Epithelial cell of proximal tubule (primary cell): ENCODE measurements around the gene SNRPE. TPM values are rescaled to one million over a fixed set of nuclear protein-coding genes. Genes with fewer than 3 reads are reported as not detected.

Experiments used
- DNase-seq: peaks from one replicate; pipeline ENCODE4 v3.0.0-alpha.2; 2011; ENCODE audit warnings: low read depth
- H3K4me3 ChIP-seq: 2 replicates; pipeline ENCODE4 v1.5.1; 2011; ENCODE audit warnings: low read depth, mild to moderate bottlenecking, low read length
- total RNA-seq: library from RNA; depleted of rRNA; stranded (reverse); fragments of >200 nt; gene quantifications from 2 replicates; pipeline ENCODE4 v1.2.3, GENCODE V29; 2015
- TF ChIP-seq, protein P1 (sequence below): conservative IDR thresholded peaks from 2 replicates; pipeline ENCODE4 v1.5.1; 2012; ENCODE audit warnings: low read depth, mild to moderate bottlenecking, low read length

Gene SNRPE
- total RNA-seq, 1 donor from 2014 or later, result 167 TPM

DNA sequence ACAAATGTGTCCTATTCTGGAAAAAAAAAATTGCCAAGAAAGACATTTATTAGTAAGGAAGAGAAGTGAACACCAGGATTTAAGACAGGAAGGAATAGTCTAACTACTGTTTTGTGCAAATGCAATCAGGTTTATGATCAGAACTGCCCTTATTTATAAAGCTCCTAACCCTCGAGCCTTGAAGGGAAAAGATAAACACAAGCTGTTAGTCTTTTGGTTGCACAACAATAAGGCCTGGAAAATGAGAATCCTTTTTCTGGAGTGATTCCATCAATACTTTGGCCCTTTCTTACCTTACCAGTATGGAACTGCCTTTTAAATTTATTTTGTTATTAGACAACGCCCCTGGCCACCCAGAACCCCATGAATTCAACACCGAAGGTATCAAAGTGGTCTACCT is 52.9 kb downstream of the SNRPE start:
- H3K4me3 ChIP-seq, result no peak overlapping the region
- TF ChIP-seq, protein P1, sequence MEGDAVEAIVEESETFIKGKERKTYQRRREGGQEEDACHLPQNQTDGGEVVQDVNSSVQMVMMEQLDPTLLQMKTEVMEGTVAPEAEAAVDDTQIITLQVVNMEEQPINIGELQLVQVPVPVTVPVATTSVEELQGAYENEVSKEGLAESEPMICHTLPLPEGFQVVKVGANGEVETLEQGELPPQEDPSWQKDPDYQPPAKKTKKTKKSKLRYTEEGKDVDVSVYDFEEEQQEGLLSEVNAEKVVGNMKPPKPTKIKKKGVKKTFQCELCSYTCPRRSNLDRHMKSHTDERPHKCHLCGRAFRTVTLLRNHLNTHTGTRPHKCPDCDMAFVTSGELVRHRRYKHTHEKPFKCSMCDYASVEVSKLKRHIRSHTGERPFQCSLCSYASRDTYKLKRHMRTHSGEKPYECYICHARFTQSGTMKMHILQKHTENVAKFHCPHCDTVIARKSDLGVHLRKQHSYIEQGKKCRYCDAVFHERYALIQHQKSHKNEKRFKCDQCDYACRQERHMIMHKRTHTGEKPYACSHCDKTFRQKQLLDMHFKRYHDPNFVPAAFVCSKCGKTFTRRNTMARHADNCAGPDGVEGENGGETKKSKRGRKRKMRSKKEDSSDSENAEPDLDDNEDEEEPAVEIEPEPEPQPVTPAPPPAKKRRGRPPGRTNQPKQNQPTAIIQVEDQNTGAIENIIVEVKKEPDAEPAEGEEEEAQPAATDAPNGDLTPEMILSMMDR, result no peak
- DNase-seq, result no peak

GRCh38 chr1:203915811-203916210 is 54.4 kb downstream of the SNRPE start:
- no peak overlapping the region for H3K4me3 ChIP-seq
- no peak for DNase-seq
- TF ChIP-seq, protein P1, result no peak

DNA sequence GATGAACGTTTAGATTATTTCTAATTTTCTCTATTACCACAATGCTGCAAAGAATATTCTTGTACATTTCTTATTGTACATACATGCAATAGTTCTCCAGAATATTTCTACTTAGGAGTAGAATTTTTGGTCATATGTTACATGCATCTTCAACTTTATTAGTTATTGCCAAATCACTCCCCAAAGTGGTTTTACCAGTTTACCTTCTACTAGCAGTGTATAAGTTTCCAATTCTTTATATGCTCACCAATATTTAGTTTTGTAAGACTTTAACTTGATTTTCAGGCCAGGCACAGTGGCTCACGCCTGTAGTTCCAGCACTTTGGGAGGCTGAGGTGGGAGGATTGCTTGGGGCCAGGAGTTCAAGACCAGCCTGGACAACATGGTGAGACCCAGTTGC is 55.4 kb downstream of the SNRPE start:
- TF ChIP-seq, protein P1, result no peak
- DNase-seq, result no peak
- H3K4me3 ChIP-seq, result no peak overlapping the region

Other genes starting within 250 kb of the SNRPE start
- gene ATP2B4, start 234.8 kb upstream of the SNRPE start, total RNA-seq, result 19.7 and 51.1 TPM in 2 replicates
- 0.06 TPM in 1 of 2 replicates, not detected in the other for gene LAX1, start 96.4 kb upstream of the SNRPE start, total RNA-seq
- gene ZBED6, start 66.0 kb upstream of the SNRPE start, total RNA-seq, result 4.8 and 13.6 TPM in 2 replicates
- gene ZC3H11A, start 66.0 kb upstream of the SNRPE start, total RNA-seq, result 50.5 and 56.8 TPM in 2 replicates
- 5.7 and 16.2 TPM in 2 replicates for gene SOX13, start 211.5 kb downstream of the SNRPE start, total RNA-seq